Suprapubic skin (tissue), 4 donors: ENCODE data around the gene PCED1B.

Source experiments
- EP300 ChIP-seq: sonication (generic); formaldehyde crosslinking; IDR thresholded peaks from one replicate; pipeline ENCODE4 v1.6.1; 2017; ENCODE audit warnings: antibody characterized with exemption
- POLR2A ChIP-seq, 2 donors: fragments of 450-650 bp; IDR thresholded peaks; one replicate each; pipeline ENCODE4 v1.6.1; 2017; ENCODE audit warnings: antibody characterized with exemption in 2 of 2, mild to moderate bottlenecking in 2 of 2, moderate library complexity in 2 of 2
- POLR2AphosphoS5 ChIP-seq, 3 donors: sonication (generic); formaldehyde crosslinking; IDR thresholded peaks; one replicate each; pipeline ENCODE4 v1.6.1; 2017; ENCODE audit warnings: antibody characterized with exemption in 3 of 3
- TF ChIP-seq, protein P1 (sequence below), 2 donors: fragments of 200-600 bp in 1 of 2; fragments of 450-650 bp in 1 of 2; sonication (generic) in 1 of 2; IDR thresholded peaks; one replicate each; pipeline ENCODE4 v1.5.1; 2016 to 2019; ENCODE audit warnings: antibody characterized with exemption in 2 of 2, mild to moderate bottlenecking in 1 of 2, moderate library complexity in 1 of 2

DNA sequence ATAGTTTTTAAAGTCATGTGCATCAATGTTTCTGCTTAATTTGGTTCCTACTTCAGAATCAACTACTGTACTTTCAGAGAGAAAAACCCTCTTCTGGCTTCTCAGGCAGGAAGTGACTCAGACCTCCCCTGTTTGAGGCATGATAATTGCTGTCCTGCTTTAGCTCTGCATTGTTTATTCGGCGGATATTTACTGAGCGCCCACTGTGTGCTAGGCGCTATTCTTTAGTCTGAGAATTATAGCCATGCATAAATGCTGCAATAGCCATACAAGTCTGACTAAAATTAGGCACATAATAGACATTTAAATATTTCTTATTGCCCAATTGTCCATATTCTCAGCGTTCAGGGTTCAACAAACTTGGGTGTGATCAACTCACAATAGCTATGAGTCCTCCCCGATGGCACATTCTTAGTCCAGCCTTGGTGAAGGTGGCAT lies 6.4 kb downstream of the PCED1B start:
- TF ChIP-seq, protein P1, sequence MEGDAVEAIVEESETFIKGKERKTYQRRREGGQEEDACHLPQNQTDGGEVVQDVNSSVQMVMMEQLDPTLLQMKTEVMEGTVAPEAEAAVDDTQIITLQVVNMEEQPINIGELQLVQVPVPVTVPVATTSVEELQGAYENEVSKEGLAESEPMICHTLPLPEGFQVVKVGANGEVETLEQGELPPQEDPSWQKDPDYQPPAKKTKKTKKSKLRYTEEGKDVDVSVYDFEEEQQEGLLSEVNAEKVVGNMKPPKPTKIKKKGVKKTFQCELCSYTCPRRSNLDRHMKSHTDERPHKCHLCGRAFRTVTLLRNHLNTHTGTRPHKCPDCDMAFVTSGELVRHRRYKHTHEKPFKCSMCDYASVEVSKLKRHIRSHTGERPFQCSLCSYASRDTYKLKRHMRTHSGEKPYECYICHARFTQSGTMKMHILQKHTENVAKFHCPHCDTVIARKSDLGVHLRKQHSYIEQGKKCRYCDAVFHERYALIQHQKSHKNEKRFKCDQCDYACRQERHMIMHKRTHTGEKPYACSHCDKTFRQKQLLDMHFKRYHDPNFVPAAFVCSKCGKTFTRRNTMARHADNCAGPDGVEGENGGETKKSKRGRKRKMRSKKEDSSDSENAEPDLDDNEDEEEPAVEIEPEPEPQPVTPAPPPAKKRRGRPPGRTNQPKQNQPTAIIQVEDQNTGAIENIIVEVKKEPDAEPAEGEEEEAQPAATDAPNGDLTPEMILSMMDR (IDR thresholded peaks at IDR 0.05) = no peak
- TF ChIP-seq POLR2A (IDR thresholded peaks at IDR 0.05) (no peak), EP300 (no peak), POLR2AphosphoS5 (IDR thresholded peaks at IDR 0.05) (no peak)
